Mucosa of rectum (tissue), 2 donors: ENCODE data around the gene UPF1.
"Not testable (repeated sequence)": the region's sequence is repeated elsewhere in the genome, so short reads cannot be mapped to it uniquely, and the experiment has no call there.

Experiments used
- H3K27ac ChIP-seq, 2 donors: one replicate each; pipeline ENCODE4 v1.7.0; 2013; ENCODE audit warnings: inconsistent platforms in 2 of 2, low read depth in 2 of 2, low read length in 2 of 2
- H3K27me3 ChIP-seq, 2 donors: one replicate each; pipeline ENCODE4 v1.7.0; 2013; ENCODE audit warnings: low read length in 2 of 2; ENCODE audit not compliant: control insufficient read depth in 2 of 2, insufficient read depth in 2 of 2
- H3K36me3 ChIP-seq, 2 donors: one replicate each; pipeline ENCODE4 v1.7.0; 2013; ENCODE audit warnings: low read length in 2 of 2; ENCODE audit not compliant: control insufficient read depth in 2 of 2, insufficient read depth in 2 of 2
- H3K4me1 ChIP-seq, 2 donors: one replicate each; pipeline ENCODE4 v1.7.0; 2013; ENCODE audit warnings: low read length in 2 of 2, mild to moderate bottlenecking in 1 of 2; ENCODE audit not compliant: control insufficient read depth in 2 of 2, insufficient read depth in 2 of 2
- H3K4me3 ChIP-seq, 2 donors: one replicate each; pipeline ENCODE4 v1.7.0; 2013; ENCODE audit warnings: low read length in 2 of 2
- H3K9ac ChIP-seq, 2 donors: one replicate each; pipeline ENCODE4 v1.7.0; 2013; ENCODE audit warnings: low read length in 2 of 2, low read depth in 1 of 2, mild to moderate bottlenecking in 1 of 2
- H3K9me3 ChIP-seq, 2 donors: one replicate each; pipeline ENCODE4 v1.7.0; 2013; ENCODE audit warnings: low read length in 2 of 2; ENCODE audit not compliant: control insufficient read depth in 2 of 2
- donor health status: healthy.
- donor health status: Normal muscosa, but diverticular disease.

Gene UPF1

DNA sequence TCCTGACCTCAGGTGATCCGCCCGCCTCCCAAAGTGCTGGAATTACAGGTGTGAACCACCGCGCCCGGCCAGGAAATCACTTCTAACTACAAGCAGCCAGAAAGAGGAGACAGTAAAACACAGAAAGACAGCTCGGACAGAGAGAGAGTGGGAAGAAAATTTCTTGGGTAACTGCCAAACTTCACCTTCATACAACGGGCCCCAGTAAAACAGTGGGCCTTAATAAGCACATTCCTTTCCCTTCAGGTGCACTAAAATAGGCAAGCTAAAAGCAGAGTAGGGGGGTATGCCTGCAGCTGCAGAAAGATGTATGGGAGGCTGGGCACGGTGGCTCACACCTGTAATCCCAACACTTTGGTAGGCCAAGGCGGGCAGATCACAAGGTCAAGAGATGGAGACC lies 85.8 kb downstream of the UPF1 start:
- not testable (repeated sequence) for H3K9me3 ChIP-seq, H3K9ac ChIP-seq, H3K27ac ChIP-seq, H3K27me3 ChIP-seq, H3K4me3 ChIP-seq
- peaks cover 14 to 22% of the 10 kb centered on the region in 2 donors for H3K4me1 ChIP-seq
- peaks cover 14 to 20% of the 10 kb centered on the region in 2 donors for H3K36me3 ChIP-seq
